ENCODE results near the gene MAN2B2.

DNA sequence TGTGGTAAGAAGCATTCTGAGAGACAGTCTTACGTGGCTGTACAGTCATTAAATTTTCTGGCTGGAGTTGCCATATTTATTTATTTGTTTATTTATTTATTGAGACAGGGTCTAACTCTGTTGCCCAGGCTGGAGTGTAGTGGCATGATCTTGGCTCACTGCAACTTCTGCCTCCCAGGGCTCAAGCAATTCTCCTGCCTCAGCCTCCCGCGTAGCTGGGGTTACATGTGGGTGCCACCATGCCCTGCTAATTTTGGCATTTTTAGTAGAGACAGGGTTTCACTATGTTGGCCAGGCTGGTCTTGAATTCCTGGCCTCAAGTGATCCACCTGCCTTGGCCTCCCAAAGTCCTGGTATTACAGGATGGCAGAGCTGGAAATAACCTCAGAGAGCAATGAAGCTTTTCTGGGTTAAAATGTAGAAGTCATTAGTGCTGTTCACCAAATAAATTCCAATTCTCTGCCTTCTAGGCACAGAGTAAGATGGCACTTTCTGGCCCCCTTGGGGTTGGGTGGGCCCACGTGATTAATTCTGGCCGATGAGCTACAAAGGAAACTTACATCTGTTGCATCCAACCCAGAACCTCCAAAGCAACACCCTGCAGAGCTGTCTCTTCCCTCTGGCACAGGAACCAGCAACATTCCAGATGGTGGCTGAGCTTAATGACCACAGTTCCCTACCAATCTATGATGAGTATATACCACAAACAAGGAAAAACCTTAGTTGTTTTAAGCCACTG, 70.0 kb downstream of the MAN2B2 start:
- TF ChIP-seq POLR2A (IDR thresholded peaks at IDR 0.05) = no peak
- TF ChIP-seq, protein P1, sequence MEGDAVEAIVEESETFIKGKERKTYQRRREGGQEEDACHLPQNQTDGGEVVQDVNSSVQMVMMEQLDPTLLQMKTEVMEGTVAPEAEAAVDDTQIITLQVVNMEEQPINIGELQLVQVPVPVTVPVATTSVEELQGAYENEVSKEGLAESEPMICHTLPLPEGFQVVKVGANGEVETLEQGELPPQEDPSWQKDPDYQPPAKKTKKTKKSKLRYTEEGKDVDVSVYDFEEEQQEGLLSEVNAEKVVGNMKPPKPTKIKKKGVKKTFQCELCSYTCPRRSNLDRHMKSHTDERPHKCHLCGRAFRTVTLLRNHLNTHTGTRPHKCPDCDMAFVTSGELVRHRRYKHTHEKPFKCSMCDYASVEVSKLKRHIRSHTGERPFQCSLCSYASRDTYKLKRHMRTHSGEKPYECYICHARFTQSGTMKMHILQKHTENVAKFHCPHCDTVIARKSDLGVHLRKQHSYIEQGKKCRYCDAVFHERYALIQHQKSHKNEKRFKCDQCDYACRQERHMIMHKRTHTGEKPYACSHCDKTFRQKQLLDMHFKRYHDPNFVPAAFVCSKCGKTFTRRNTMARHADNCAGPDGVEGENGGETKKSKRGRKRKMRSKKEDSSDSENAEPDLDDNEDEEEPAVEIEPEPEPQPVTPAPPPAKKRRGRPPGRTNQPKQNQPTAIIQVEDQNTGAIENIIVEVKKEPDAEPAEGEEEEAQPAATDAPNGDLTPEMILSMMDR (IDR thresholded peaks at IDR 0.05 in 4 of 5, conservative IDR thresholded peaks at IDR 0.05 in 1 of 5) = no peak
